ENCODE data around the gene OR7C1.
"Not testable (repeated sequence)": the region's sequence is repeated elsewhere in the genome, so short reads cannot be mapped to it uniquely, and the experiment has no call there.

The OR7C1 gene

GRCh38 chr19:14777645-14778044, 57.3 kb downstream of the OR7C1 start:
- not testable (repeated sequence) for H3K4me2 ChIP-seq (ENCODE audit: low read length); H2AFZ ChIP-seq (ENCODE audit: low read length)

GRCh38 chr19:14775869-14776586, 59.0 kb downstream of the OR7C1 start:
- Histone ChIP-seq H3F3A (ENCODE audit: insufficient read depth, low read length) (no peaks in the 10 kb centered on the region), H3K36me3 (ENCODE audit: insufficient read depth, low read length) (no peaks in the 10 kb centered on the region), H3K4me3 (ENCODE audit: low read depth, low read length, poor library complexity, severe bottlenecking) (no peak overlapping the region), H3K79me2 (ENCODE audit: insufficient read depth, low read length) (no peaks in the 10 kb centered on the region), H3K4me1 (ENCODE audit: insufficient read depth, low read length, severe bottlenecking) (no peaks in the 10 kb centered on the region), H3K27me3 (ENCODE audit: insufficient read depth, low read length) (no peaks in the 10 kb centered on the region), H2AFZ (ENCODE audit: low read length) (no peak overlapping the region), H3K9me2 (ENCODE audit: low read depth, low read length) (no peaks in the 10 kb centered on the region), H3K9me3 (ENCODE audit: low read length) (no peaks in the 10 kb centered on the region), H3K4me2 (ENCODE audit: low read length) (no peak overlapping the region), H4K20me1 (ENCODE audit: insufficient read depth, low read length) (no peaks in the 10 kb centered on the region), H3K27ac (ENCODE audit: low read depth, low read length, poor library complexity, severe bottlenecking) (no peak overlapping the region), H3K9ac (ENCODE audit: low read length) (no peak overlapping the region)
- TF ChIP-seq EZH2 (IDR thresholded peaks at IDR 0.05; ENCODE audit: borderline replicate concordance, low read length), result no peak
- no peak for TF ChIP-seq CTCF (IDR thresholded peaks at IDR 0.05; ENCODE audit: low read length)

More at GRCh38 chr19:14777645-14778044, 57.3 kb downstream of the OR7C1 start:
- not testable (repeated sequence) for H3K27me3 ChIP-seq (ENCODE audit: insufficient read depth, low read length); H3K9me2 ChIP-seq (ENCODE audit: low read depth, low read length); H3K27ac ChIP-seq (ENCODE audit: low read depth, low read length, poor library complexity, severe bottlenecking); H3K9ac ChIP-seq (ENCODE audit: low read length); H3K9me3 ChIP-seq (ENCODE audit: low read length); H3F3A ChIP-seq (ENCODE audit: insufficient read depth, low read length); H3K79me2 ChIP-seq (ENCODE audit: insufficient read depth, low read length); H3K36me3 ChIP-seq (ENCODE audit: insufficient read depth, low read length); H3K4me1 ChIP-seq (ENCODE audit: insufficient read depth, low read length, severe bottlenecking); H3K4me3 ChIP-seq (ENCODE audit: low read depth, low read length, poor library complexity, severe bottlenecking); H4K20me1 ChIP-seq (ENCODE audit: insufficient read depth, low read length)

- not testable (repeated sequence) for H3K4me3 ChIP-seq (ENCODE audit: low read depth, low read length, poor library complexity, severe bottlenecking); H4K20me1 ChIP-seq (ENCODE audit: insufficient read depth, low read length); H2AFZ ChIP-seq (ENCODE audit: low read length); H3K79me2 ChIP-seq (ENCODE audit: insufficient read depth, low read length); H3K27ac ChIP-seq (ENCODE audit: low read depth, low read length, poor library complexity, severe bottlenecking); H3K9ac ChIP-seq (ENCODE audit: low read length); H3K9me2 ChIP-seq (ENCODE audit: low read depth, low read length); H3K9me3 ChIP-seq (ENCODE audit: low read length); H3K36me3 ChIP-seq (ENCODE audit: insufficient read depth, low read length); H3F3A ChIP-seq (ENCODE audit: insufficient read depth, low read length); H3K27me3 ChIP-seq (ENCODE audit: insufficient read depth, low read length); H3K4me1 ChIP-seq (ENCODE audit: insufficient read depth, low read length, severe bottlenecking); H3K4me2 ChIP-seq (ENCODE audit: low read length)
Observed at GRCh38 chr19:14775326-14775725, 59.7 kb downstream of the OR7C1 start.

- no peaks in the 10 kb centered on the region for H3K9me2 ChIP-seq (ENCODE audit: low read depth, low read length)
- H3K4me1 ChIP-seq (ENCODE audit: insufficient read depth, low read length, severe bottlenecking), result no peaks in the 10 kb centered on the region
- H3K4me3 ChIP-seq (ENCODE audit: low read depth, low read length, poor library complexity, severe bottlenecking), result no peak overlapping the region
- no peak overlapping the region for H3K4me2 ChIP-seq (ENCODE audit: low read length)
- H3K79me2 ChIP-seq (ENCODE audit: insufficient read depth, low read length), result no peaks in the 10 kb centered on the region
- H3K27me3 ChIP-seq (ENCODE audit: insufficient read depth, low read length), result no peaks in the 10 kb centered on the region
- no peaks in the 10 kb centered on the region for H3K36me3 ChIP-seq (ENCODE audit: insufficient read depth, low read length)
- H3K9me3 ChIP-seq (ENCODE audit: low read length), result no peaks in the 10 kb centered on the region
- H3K9ac ChIP-seq (ENCODE audit: low read length), result no peak overlapping the region
- TF ChIP-seq EZH2 (IDR thresholded peaks at IDR 0.05; ENCODE audit: borderline replicate concordance, low read length) (no peak), CTCF (IDR thresholded peaks at IDR 0.05; ENCODE audit: low read length) (no peak)
- no peaks in the 10 kb centered on the region for H4K20me1 ChIP-seq (ENCODE audit: insufficient read depth, low read length)
- H3K27ac ChIP-seq (ENCODE audit: low read depth, low read length, poor library complexity, severe bottlenecking), result no peak overlapping the region
- no peak overlapping the region for H2AFZ ChIP-seq (ENCODE audit: low read length)
- H3F3A ChIP-seq (ENCODE audit: insufficient read depth, low read length), result no peaks in the 10 kb centered on the region
Observed at GRCh38 chr19:14774373-14774772, 60.6 kb downstream of the OR7C1 start.

GRCh38 chr19:14773722-14774121, 61.3 kb downstream of the OR7C1 start:
- not testable (repeated sequence) for H3F3A ChIP-seq (ENCODE audit: insufficient read depth, low read length); H3K4me2 ChIP-seq (ENCODE audit: low read length); H4K20me1 ChIP-seq (ENCODE audit: insufficient read depth, low read length); H2AFZ ChIP-seq (ENCODE audit: low read length); H3K79me2 ChIP-seq (ENCODE audit: insufficient read depth, low read length); H3K4me1 ChIP-seq (ENCODE audit: insufficient read depth, low read length, severe bottlenecking); H3K27ac ChIP-seq (ENCODE audit: low read depth, low read length, poor library complexity, severe bottlenecking); H3K36me3 ChIP-seq (ENCODE audit: insufficient read depth, low read length); H3K4me3 ChIP-seq (ENCODE audit: low read depth, low read length, poor library complexity, severe bottlenecking); H3K27me3 ChIP-seq (ENCODE audit: insufficient read depth, low read length); H3K9ac ChIP-seq (ENCODE audit: low read length); H3K9me3 ChIP-seq (ENCODE audit: low read length); H3K9me2 ChIP-seq (ENCODE audit: low read depth, low read length)

Measured in OCI-LY1 (cell line).